Hindlimb muscle (tissue), 1 donor: ENCODE results near the gene TLR9. TPM values are rescaled to one million over a fixed set of nuclear protein-coding genes. Genes with fewer than 3 reads are reported as not detected.

Experiments
- DNase-seq: peaks from one replicate; pipeline ENCODE4 v3.0.0-alpha.2; 2013
- polyA plus RNA-seq: library from polyadenylated mRNA; unstranded; fragments of 120-200 nt; gene quantifications from one replicate; pipeline ENCODE4 v1.2.1, GENCODE V29; 2013; ENCODE audit not compliant: insufficient read length

TLR9 gene
- polyA plus RNA-seq, 1 donor: 0.28 TPM

GRCh38 chr3:52216585-52217408 is 8.6 kb downstream of the TLR9 start:
- DNase-seq: peak; percentile 63

- DNase-seq: no peak
Measured at GRCh38 chr3:52215351-52215750, 10.1 kb downstream of the TLR9 start.

- no peak for DNase-seq
Measured at GRCh38 chr3:52213901-52214300, 11.5 kb downstream of the TLR9 start.

- DNase-seq: no peak
Measured at GRCh38 chr3:52213005-52213404, 12.4 kb downstream of the TLR9 start.

- DNase-seq: no peak
Measured at GRCh38 chr3:52211268-52211891, 14.1 kb downstream of the TLR9 start.

- no peak for DNase-seq
Measured at GRCh38 chr3:52210550-52211046, 14.8 kb downstream of the TLR9 start.

GRCh38 chr3:52210037-52210436 is 15.4 kb downstream of the TLR9 start:
- DNase-seq: no peak

- DNase-seq: no peak
Measured at GRCh38 chr3:52208556-52208955, 16.9 kb downstream of the TLR9 start.

GRCh38 chr3:52205727-52206372 is 19.6 kb downstream of the TLR9 start:
- DNase-seq: no peak

GRCh38 chr3:52204337-52205073 is 20.9 kb downstream of the TLR9 start:
- no peak for DNase-seq

- no peak for DNase-seq
Measured at GRCh38 chr3:52203701-52204100, 21.7 kb downstream of the TLR9 start.

GRCh38 chr3:52202384-52203077 is 22.9 kb downstream of the TLR9 start:
- no peak for DNase-seq

GRCh38 chr3:52200981-52201679 is 24.3 kb downstream of the TLR9 start:
- no peak for DNase-seq

- no peak for DNase-seq
Measured at GRCh38 chr3:52198643-52199608, 26.5 kb downstream of the TLR9 start.

GRCh38 chr3:52197842-52198625 is 27.4 kb downstream of the TLR9 start, which contains the start of gene ALAS1:
ALAS1 (plus strand) TSS chr3:52198160; CDS start chr3:52199242, 1,082 bp downstream.
- DNase-seq: peak; percentile 97

GRCh38 chr3:52197499-52197841 is 28.0 kb downstream of the TLR9 start:
- no peak for DNase-seq

GRCh38 chr3:52196977-52197376 is 28.5 kb downstream of the TLR9 start:
- no peak for DNase-seq

GRCh38 chr3:52195823-52196331 is 29.6 kb downstream of the TLR9 start:
- no peak for DNase-seq

- DNase-seq: no peak
Measured at GRCh38 chr3:52195291-52195597, 30.2 kb downstream of the TLR9 start.
